Head of caudate nucleus (tissue), 42 donors: Measurements from ENCODE around the gene ADSL.

Experiments
- DNase-seq, 42 donors: peaks; one replicate each; pipeline versions ENCODE4 v3.0.0 to v3.0.0-alpha.2; 2020 to 2021; ENCODE audit warnings: mixed read lengths in 7 of 42
- intact Hi-C: fragments of 100-400 bp; cut with DNase I; formaldehyde crosslinking; loops from one replicate; pipeline ENCODE4 v1.15.0; 2022

ADSL gene

DNA sequence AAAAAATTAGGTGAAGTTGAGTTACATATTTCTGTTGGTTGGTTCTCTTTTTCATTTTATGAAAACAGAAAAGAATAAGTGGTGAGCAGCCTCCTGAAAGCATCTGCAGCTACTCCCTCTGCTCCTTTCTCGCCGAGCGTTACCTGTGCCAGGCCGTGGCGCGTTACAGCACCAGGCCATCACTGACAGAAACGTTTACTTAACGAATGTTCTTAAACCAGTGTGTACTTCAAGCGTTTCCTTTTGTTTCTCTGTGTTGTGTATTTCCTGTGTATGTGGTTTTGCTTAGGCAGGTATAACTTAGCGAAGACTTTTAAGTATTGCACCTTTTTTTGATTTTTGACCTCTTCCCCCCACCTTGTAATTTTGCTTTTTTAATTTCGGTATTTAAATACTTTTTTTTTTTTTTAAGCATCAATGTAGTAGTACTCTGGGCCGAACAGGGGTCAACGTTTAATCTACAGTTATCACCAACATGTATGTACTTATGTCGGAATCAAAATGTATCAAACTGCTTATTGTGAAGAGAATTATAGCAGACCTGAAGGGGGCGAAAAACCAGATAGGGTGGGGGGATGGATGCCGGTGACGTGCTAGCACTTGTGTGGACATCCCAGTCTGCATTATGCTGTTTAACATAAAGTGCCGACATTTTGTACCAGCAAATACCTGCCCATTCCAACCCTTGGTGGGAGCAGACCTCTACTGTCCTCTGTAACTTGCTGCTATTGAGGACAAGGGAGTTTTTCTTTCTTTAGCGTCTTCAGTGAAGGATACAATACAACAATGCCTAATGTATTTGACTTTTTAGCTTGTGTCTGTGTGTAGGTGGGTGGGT, 21.6 kb upstream of the ADSL start:
- no peak for DNase-seq
- intact Hi-C loops: no loop called here

DNA sequence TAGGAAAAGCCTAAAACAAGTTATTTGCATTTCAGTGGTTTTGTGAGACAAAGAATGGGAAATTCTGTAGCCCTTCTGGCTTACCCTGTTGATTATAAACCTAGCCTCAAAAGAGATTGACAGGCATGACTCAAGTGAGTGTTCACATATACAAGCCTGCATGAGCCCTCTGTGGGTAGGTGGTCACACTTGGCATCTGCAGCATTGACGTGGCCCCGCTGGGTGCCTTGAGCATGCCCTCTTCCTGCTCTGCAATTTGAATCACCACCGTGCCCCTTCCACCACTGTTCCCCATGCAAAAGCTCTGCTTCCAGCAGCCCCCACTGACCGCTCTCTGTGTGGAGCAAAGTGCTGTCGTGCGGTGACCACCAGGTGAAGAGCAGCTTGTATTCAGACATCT, 21.0 kb upstream of the ADSL start:
- DNase-seq: no peak
- intact Hi-C loops: no loop called here

DNA sequence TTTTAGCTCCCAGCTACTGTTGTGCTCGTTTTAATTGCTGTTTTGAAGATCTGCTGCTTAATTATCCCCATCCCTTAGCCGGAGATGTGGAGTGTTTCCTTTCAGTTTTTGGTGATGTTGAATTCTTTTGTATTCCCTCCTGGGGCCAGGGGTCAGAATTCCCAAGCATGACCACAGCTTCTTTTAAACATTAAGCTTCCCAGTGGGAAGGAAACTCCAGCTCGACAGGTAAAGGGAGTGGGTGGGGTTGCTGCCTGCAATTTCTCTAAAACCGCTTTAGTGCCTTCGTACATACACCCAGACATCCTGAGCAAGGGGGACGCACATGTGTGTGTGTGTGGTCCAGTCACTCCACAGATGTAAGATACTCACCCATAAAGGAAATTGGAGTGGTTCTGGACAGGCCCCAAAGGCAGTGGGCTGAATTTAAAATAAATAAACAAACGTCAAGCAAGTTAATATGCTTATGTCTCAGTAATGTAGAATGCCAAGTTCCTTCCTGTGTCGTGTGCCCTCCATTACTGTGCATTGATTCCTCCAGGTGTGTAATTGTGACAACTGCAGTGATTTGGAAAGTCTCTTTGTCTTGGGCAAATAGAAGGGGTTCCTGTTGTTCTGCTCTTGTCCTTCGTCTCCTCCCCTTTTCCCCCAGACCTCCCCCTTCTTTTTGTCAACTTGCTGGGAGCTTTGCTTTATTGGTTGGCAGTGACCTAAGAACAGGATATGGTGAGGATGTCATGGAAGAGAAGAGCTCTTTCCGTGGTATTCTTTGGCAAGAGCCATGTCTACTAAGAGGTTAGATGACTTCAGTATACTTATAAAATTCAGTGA, 19.2 kb upstream of the ADSL start:
- DNase-seq: no peak
- intact Hi-C loops: no loop called here

DNA sequence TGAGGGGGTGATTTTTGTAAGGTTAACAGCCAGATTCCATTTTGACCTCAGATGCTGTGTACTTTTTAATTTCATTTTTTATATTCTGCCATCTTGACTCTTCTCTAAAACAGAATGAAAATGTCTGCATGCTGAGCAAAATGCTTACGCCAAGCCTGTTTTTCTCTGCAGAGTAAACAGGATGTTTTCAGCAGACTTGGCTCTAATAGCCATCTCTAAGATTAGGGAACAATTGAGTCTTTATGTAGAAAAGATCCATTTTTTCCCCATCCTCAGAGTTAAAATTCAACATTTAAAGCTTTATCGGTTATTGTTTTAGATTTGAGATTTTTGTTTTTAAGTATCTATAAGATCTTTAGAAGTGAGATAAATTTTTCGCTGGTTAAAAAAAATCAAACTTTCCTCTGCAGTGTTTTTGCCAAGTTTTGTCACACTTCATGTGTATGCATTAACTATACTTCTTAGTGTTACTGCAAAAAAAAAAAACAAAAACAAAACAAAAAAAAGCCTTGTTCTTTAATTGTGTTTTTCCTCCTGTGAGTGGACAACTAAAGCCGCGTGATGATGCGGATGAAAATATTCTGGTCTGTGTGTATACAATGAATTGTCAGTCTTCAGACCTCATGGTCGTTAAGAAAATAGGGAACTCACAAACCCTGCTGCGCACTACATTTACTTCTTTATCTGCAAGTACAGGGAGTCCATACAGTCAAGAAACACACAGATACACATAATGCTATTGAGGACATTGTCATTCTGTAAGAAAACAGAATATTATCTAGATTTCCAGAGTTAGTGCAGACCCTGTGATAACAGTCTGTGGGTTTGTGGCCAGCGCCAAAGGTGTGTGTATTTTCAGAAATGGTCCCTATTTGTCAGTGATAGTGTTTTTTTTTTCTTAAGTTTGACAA, 17.5 kb upstream of the ADSL start:
- intact Hi-C loops: no loop called here
- DNase-seq: peak in 5 of 42 donors; percentile 12 to 43 (median 30)

DNA sequence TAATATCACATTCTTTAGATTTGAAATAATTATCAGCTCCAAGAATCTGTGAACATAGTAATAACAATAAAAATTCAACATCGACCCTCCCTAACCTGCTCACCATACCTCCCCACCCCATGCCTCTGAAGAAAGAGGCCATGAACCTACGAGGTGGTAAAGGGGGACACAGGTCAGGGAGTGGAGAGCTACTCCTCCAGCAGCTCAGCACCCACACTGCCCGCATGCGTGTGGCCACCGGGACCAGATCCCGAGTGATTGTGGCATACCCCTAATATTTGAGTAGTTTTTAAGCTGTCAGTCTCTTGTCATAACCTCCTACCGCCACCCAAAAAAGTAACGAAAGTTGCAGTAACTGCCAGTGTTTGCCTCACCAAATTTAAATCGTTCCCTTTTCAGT, 16.8 kb upstream of the ADSL start:
- intact Hi-C loops: no loop called here
- no peak for DNase-seq

DNA sequence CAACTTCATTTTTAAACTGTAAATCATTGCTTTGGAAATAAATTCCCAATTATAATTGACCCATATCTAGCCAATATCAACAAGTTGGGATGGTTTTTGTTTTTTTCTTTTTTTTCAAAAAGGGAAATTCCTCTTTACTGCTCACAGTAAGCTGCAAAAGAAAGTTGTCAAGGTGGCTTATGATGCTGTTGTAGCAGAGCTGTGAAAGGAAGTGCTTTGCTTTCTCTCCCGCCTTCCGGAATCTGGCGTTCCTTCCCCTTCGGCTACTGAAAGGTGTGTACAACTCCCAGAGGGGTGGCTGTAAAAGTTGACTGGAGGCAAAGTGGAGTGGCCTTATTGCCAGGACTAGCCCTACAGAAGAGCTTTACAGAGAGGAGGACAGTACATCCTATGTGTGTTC, 16.2 kb upstream of the ADSL start:
- DNase-seq: no peak
- intact Hi-C loops: no loop called here

DNA sequence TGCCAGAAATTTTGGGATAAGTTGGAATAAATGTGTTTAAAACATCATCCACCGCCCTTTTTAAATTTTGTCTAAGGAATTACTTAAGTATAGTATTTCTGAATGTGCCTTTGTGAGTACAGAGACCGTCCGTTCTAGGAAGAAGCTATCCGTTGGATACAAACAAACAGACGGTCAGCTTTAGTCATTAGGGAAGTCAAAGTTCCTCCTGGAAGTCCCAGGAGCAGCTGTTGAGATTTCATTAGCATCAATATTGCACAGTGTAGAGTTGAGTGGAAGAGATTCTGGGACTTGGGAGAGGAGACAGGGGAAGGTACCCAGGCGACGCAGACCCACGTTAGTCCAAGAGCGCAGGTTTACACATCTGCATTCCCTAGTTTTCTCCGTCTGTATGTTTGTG, 15.7 kb upstream of the ADSL start:
- DNase-seq: no peak
- intact Hi-C loops: no loop called here

DNA sequence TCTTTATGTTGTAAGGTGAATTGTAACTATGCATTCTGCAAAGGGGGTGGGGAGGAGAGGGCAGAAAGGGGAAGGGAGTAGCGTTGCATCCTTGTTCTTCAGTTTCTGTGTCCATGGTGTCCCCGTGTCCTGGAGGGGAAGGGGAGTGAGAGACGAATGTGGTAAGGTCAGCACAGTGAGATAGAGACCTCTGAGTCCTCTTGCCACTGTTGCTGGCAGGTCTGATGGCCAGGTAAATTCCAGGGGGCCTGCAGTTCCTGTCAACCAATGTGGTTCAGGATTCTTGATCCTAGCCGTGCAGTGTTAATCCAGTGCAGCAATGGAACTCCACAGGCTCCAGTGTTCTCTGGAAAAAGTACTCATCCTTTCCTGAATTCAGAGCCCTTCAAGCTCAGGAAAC, 14.6 kb upstream of the ADSL start:
- intact Hi-C loops: no loop called here
- no peak for DNase-seq

DNA sequence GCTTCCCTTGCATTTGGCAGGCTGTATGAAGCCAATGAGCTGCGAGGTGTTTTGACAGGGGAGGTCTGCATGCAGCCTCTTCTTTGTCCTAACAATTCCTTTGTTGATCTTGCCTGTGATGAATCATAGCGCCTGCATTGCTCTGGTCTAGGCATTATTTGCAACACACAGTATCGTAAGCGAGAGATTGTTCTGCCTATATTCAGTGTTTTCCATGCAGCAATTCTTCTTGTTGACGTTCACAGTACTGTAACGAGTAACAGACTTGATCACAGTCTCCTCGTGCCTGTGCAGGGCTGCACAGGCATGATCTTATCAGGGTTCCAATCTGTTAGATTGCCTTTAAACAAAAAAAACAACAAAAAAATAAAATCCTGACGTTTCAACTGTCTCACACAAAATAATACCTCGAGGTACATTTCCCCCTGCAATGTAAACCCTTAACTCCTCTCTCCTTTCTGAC, 13.9 kb upstream of the ADSL start:
- intact Hi-C loops: no loop called here
- DNase-seq: no peak

DNA sequence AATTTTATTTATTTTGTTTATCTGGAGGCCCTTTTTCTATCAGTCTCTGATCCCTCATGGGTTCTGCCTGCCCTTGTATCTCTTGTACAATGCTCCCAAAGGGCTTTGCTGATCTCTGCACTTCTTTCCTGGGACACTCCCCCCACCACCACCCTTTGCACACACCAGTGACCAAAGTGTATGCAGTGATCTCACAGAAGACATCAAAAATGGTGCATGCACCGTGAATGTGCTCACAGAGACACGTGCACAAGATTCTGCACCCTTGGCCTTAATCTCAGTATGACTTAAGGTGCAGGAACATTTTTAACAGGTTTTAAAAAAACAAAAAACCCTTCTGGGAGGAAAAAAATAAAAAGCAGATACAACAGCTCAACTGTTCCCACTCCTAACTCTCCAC, 12.2 kb upstream of the ADSL start:
- intact Hi-C loops: no loop called here
- no peak for DNase-seq

DNA sequence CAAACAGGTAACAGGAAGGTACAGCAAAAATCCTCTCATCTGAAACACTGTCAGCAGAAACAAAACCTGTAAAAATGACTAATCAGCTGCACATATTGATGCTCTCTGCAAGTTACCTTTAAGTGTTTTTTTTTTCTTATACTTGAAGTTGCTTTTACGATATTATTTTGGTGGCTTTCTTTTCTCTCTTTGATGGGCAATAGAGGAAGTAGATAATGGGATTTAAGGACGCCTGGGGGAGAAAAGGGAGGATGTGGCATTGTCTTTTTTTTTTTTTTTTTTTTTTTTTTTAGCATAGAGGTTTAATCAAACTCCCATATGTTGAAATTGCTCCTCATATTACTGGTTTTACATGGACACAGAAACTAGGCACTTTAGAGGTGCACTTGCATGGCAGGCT, 11.4 kb upstream of the ADSL start:
- intact Hi-C loops: no loop called here
- no peak for DNase-seq

DNA sequence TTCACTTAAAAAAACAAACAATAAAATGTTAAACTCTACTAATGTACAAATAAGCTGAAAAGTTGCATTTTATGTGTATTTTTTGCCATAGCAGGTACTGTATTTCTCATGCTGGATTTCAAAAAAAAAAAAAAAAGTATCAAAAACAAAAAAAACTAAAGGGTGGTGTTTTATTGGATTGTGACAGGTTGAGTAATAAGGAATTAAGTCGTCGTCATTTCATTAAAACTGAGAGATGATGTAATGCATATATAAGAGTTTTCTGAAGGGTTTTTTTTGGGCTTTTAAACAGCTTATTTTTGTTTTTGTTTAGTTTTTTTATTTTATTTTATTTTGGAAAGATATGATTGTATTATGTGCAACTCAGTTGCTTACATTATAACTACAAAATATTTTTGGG, 10.9 kb upstream of the ADSL start:
- DNase-seq: no peak
- intact Hi-C loops: no loop called here

DNA sequence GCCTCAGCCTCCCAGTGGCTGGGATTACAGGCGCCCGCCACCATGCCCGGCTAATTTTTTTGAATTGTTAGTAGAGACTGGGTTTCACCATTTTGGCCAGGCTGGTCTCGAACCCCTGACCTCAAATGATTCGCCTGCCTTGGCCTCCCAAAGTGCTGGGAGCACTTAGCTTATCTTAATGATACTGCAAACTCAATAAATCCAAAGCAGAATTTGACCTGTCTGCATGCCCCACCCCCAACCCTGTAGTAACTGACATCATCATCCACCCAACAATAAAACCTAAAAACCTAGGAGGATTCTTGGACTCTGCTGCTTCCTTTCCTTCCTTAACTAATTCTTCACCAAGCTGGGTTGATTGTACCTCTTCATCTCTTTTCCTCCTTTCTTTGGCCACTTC, 6.3 kb upstream of the ADSL start:
- intact Hi-C loops: loop anchor here (10.0 kb wide), 1 partner anchor 295 kb away; no protein-coding TSS in a partner anchor
- DNase-seq: no peak

DNA sequence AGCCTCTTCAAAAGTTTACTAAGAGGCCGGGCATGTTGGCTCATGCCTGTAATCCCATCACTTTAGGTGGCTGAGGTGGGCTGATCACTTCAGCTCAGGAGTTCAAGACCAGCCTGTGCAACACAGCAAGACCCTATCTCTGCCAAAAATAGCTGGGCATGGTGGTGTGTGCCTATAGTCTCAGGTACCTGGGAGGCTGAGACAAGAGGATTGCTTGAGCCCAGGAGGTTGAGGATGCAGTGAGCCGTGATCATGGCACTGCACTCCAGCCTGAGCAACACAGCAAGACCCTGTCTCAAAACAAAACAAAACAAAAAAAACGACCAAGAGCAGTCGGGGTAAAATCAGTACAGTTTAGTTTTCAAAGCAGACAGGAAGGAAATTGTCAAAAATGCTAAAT, 4.7 kb upstream of the ADSL start:
- intact Hi-C loops: loop anchor here (10.0 kb wide), 1 partner anchor 297 kb away; no protein-coding TSS in a partner anchor
- DNase-seq: no peak

DNA sequence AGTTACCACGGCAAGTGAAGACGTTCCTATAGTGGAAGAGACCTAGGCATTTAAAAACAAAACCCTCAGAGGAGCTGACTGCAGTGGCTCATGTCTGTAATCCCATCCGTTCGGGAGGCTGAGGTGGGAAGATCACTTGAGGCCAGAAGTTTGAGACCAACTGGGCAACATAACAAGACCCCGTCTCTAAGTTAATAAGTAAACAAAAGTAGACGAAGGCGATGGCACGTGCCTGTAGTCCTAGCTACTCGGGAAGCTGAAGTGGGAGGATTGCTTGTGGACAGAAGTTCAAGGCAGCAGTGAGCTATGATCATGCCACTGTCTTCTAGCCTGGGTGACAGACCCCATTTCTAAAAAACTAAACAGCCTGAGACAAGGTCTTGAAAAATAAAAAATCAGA, 3.8 kb upstream of the ADSL start:
- intact Hi-C loops: loop anchor here (10.0 kb wide), 1 partner anchor 298 kb away; no protein-coding TSS in a partner anchor
- no peak for DNase-seq

DNA sequence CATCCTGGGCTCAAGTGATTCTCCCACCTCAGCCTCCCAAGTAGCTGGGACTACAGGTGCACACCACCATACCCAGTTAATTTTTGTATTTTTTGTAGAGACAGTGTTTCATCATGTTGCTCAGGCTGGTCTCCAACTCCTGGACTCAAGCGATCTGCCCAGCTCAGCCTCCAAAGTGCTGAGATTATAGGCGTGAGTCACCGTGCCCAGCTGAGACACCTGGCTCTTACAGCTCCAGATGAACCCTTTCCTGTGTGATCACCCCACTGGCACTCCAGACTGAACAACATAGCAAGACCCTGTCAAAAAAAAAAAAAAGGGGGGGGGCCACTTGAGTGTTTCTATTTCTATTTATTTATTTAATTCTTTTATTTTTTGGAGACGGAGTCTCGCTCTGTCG, 1.0 kb upstream of the ADSL start:
- intact Hi-C loops: loop anchor here (5.0 to 10.0 kb wide), 3 partner anchors 168 to 813 kb away; partner anchors contain the start of genes RPS19BP1 and TNRC6B
- no peak for DNase-seq

DNA sequence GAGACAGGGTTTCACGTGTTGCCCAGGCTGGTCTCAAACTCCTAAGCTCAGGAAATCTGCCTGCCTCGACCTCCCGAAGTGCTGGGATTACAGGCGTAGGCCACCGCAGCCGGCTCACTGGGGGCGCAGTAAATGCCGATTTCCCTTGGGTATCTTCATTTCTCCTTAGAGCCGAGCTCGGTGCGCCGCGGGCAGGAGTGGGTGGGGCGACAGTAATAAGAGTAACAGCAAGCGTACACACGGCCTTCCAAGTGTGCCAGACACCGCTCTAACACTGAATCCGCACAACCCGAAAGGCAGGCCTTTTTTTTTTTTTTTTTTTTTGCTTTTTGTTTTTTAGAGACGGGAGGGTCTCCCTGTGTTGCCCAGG, 500 bp upstream of the ADSL start:
- peak in 23 of 42 donors; percentile 18 to 64 (median 33) for DNase-seq
- intact Hi-C loops: loop anchor here (5.0 to 10.0 kb wide), 3 partner anchors 168 to 813 kb away; partner anchors contain the start of genes RPS19BP1 and TNRC6B

DNA sequence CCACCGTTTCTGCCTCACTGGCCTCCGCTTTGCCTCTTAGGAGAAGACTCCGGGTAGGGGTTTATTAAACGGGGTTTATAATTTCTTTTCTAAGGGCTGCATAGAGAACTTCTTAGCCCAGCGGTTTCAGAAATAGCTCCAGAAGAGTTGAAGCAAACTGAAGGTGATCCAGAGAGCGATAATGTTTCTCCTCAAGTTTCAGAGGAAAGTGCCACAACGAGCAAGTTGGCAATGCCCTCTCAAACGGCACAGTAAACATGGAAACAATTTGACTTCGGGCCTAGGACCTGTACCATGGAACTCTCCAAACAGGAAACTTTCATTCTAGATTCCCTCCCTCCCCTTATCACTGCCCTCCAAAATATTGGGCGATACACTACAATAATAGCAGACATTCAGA, 1.0 kb downstream of the ADSL start:
- DNase-seq: no peak
- intact Hi-C loops: loop anchor here (5.0 to 10.0 kb wide), 3 partner anchors 170 to 815 kb away; partner anchors contain the start of genes RPS19BP1 and TNRC6B
